Fibroblast of skin of back (primary cell): ENCODE data around the gene CCNYL1.

Experiments
- DNase-seq: peaks from one replicate; pipeline ENCODE4 v3.0.0-alpha.2; 2013

Gene CCNYL1

DNA sequence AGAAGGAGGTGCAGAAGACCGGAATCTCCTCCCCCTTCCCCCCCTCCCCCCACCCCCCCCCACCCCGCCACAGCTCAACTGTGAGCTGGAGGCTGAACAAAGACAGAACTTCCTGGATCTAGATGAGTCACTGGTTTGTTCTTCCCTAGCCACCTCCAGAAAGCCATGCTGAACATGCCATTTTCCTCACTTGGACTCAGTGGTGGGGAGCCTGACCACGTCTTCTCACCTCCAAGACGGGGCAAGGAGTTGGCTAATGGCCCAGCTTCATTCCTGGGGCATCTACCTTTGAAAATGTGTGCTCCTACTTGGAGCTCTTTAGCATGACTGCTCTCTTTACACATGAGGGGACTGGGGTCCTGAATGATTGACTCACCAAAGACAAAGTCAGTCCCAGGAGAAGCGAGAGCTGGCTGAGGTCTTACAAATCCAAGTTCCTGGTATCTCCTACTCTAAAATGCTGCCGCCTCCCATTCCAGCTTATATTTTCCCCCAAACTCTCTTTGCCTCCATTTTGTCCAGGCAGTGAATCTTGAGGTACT lies 80.9 kb downstream of the CCNYL1 start:
- DNase-seq, result peak; percentile 75

DNA sequence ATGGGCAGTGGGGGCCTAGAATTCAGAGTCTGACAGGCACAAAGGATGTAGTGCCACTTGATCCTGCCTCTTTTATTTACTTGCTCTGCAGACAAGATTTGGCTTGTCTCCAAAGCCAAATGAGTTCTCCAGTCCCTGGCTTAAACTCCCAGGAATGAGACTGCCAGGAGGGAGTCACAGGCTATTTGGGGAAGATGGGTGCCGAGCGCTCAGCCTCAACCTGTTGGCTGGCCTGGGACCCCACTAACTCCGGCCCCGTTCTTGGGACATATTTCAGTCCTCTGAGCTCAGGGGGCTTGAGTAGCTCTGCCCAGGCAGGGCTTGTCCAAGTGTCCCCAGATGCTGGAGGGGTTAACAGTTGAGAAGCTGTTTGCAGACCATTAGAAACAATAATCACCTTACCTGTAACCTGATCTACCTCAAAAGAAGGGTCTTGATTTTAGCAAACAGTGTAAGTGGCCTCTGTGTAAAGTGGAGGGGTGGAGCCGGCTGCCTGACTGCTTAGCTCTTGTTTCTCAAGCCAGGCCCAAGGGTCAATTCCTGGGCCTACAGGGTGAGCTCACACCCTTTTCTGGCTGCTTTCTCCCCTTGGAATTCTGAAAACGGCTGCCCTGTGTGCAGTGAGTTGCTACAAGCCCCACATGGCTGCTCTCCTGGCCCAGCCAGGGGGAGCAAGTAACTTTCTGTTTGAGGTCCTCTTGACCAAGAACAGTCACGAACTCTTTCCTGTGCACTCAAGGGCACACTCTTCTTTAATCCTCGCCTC lies 85.3 kb downstream of the CCNYL1 start:
- no peak for DNase-seq

DNA sequence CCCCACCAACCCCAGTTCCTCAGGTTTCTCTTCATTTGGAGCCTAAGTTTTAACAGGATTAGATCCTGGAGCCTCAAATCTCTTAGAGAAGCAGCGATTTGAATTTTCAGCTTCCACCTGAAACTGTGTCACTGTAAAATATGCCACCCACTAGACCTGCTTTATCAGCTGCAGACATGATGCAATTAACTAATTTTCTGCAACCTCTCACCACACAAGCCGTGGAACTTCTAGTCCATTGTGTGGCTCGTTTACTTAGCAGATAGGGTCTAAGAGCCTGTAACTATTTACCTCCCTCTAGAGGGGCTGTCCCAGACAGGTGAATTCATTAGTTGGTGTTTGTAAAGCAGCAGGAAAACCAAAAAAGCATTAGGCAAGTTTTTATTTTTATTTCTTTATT lies 89.8 kb downstream of the CCNYL1 start:
- no peak for DNase-seq

- no peak for DNase-seq
Measured at GRCh38 chr2:207802650-207803049, 91.2 kb downstream of the CCNYL1 start.
